PC-3 (cell line): ENCODE measurements around the gene VDAC2.

Source experiments
- CTCF ChIP-seq: fragments of 300-600 bp; sonication (generic); conservative IDR thresholded peaks from 2 replicates; pipeline ENCODE4 v1.5.1; 2017; ENCODE audit warnings: antibody characterized with exemption, low read depth, mild to moderate bottlenecking, low read length
- EZH2 ChIP-seq: fragments of 300-600 bp; sonication (generic); IDR thresholded peaks from one replicate; pipeline ENCODE4 v1.6.1; 2017; ENCODE audit warnings: antibody characterized with exemption, mild to moderate bottlenecking, low read length; ENCODE audit not compliant: unreplicated experiment

GRCh38 chr10:75223507-75223906 is 12.9 kb downstream of the VDAC2 start:
- TF ChIP-seq CTCF (no peak), EZH2 (no peak)
